ENCODE results near the gene TFDP2.
"Not testable (repeated sequence)": the region's sequence is repeated elsewhere in the genome, so short reads cannot be mapped to it uniquely, and the experiment has no call there.

Gene TFDP2

GRCh38 chr3:142077155-142077858 lies 72.0 kb downstream of the TFDP2 start:
- DNase-seq (ENCODE audit: insufficient read length, low spot score) (no peak), FAIRE-seq (no peak)

GRCh38 chr3:142075656-142076055 lies 73.7 kb downstream of the TFDP2 start:
- FAIRE-seq; DNase-seq (ENCODE audit: insufficient read length, low spot score): not testable (repeated sequence)

- DNase-seq (ENCODE audit: insufficient read length, low spot score) (no peak), FAIRE-seq (no peak)
Observed at GRCh38 chr3:142072816-142073215, 76.5 kb downstream of the TFDP2 start.

- FAIRE-seq = no peak
- DNase-seq (ENCODE audit: insufficient read length, low spot score) = no peak
Observed at GRCh38 chr3:142065932-142066331, 83.4 kb downstream of the TFDP2 start.

- FAIRE-seq (no peak), DNase-seq (ENCODE audit: insufficient read length, low spot score) (no peak)
Observed at GRCh38 chr3:142065344-142065743, 84.0 kb downstream of the TFDP2 start.

GRCh38 chr3:142064454-142064853 lies 84.9 kb downstream of the TFDP2 start:
- DNase-seq (ENCODE audit: insufficient read length, low spot score) (no peak), FAIRE-seq (no peak)

GRCh38 chr3:142057331-142057725 lies 92.0 kb downstream of the TFDP2 start:
- DNase-seq (ENCODE audit: insufficient read length, low spot score) (no peak), FAIRE-seq (no peak)

GRCh38 chr3:142056656-142057330 lies 92.6 kb downstream of the TFDP2 start:
- FAIRE-seq (no peak), DNase-seq (ENCODE audit: insufficient read length, low spot score) (no peak)

- FAIRE-seq (no peak), DNase-seq (ENCODE audit: insufficient read length, low spot score) (no peak)
Observed at GRCh38 chr3:142053835-142054234, 95.5 kb downstream of the TFDP2 start.

GRCh38 chr3:142053244-142053643 lies 96.1 kb downstream of the TFDP2 start:
- DNase-seq (ENCODE audit: insufficient read length, low spot score) (no peak), FAIRE-seq (no peak)

- no peak for FAIRE-seq
- DNase-seq (ENCODE audit: insufficient read length, low spot score) = no peak
Observed at GRCh38 chr3:142051351-142051750, 98.0 kb downstream of the TFDP2 start.

- FAIRE-seq = no peak
Observed at GRCh38 chr3:142047021-142047369, 102.3 kb downstream of the TFDP2 start.

GRCh38 chr3:142046320-142047020 lies 102.9 kb downstream of the TFDP2 start:
- DNase-seq (ENCODE audit: insufficient read length, low spot score) = no peak
- FAIRE-seq = no peak

More at GRCh38 chr3:142047021-142047369, 102.3 kb downstream of the TFDP2 start:
- DNase-seq (ENCODE audit: insufficient read length, low spot score) = no peak

GRCh38 chr3:142040941-142041491 lies 108.3 kb downstream of the TFDP2 start:
- FAIRE-seq (no peak), DNase-seq (ENCODE audit: insufficient read length, low spot score) (no peak)

GRCh38 chr3:142035308-142035922 lies 113.9 kb downstream of the TFDP2 start:
- no peak for FAIRE-seq
- no peak for DNase-seq (ENCODE audit: insufficient read length, low spot score)

- DNase-seq (ENCODE audit: insufficient read length, low spot score) (no peak), FAIRE-seq (no peak)
Observed at GRCh38 chr3:142033292-142033691, 116.1 kb downstream of the TFDP2 start.

GRCh38 chr3:142031575-142031974 lies 117.8 kb downstream of the TFDP2 start:
- no peak for DNase-seq (ENCODE audit: insufficient read length, low spot score)
- no peak for FAIRE-seq

GRCh38 chr3:142029791-142030190 lies 119.6 kb downstream of the TFDP2 start:
- no peak for DNase-seq (ENCODE audit: insufficient read length, low spot score)
- FAIRE-seq = no peak

- no peak for DNase-seq (ENCODE audit: insufficient read length, low spot score)
- no peak for FAIRE-seq
Observed at GRCh38 chr3:142029052-142029642, 120.2 kb downstream of the TFDP2 start.

GRCh38 chr3:142028243-142028777 lies 121.0 kb downstream of the TFDP2 start:
- peak; percentile 57 for DNase-seq (ENCODE audit: insufficient read length, low spot score)
- FAIRE-seq = no peak
